DMS153 treated with DMSO at 0.1 percent for 48 hours (cell line): Measurements from ENCODE around the gene CPNE4.

Experiments
- DNase-seq: peaks from one replicate; lab custom pipeline; 2025; ENCODE audit not compliant: unreplicated experiment; lab: John Stamatoyannopoulos, UW

CPNE4 gene

DNA sequence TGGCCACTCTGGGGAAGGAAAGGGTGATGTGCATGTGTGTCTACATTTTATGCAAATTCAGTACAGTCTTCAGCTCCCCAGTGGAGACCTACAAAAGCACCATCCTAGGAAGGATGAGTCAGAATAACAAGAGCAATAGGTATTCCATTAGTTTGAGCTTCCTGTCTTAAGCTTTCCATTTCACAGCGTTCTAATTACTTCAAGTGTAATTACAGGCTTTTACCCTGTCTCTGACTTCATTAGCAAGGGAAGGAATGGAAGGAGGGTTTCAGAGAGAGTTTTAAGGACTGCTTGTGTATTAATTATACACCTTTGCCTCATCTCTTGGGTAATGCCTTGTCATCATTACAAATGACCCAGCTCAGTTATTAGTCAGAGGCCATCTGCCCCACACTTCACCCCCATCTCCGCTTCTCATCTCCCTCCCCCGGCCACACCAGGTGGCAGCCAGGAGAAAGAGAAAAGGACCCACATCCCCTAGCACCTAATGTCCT, 329.2 kb downstream of the CPNE4 start:
- no peak for DNase-seq

DNA sequence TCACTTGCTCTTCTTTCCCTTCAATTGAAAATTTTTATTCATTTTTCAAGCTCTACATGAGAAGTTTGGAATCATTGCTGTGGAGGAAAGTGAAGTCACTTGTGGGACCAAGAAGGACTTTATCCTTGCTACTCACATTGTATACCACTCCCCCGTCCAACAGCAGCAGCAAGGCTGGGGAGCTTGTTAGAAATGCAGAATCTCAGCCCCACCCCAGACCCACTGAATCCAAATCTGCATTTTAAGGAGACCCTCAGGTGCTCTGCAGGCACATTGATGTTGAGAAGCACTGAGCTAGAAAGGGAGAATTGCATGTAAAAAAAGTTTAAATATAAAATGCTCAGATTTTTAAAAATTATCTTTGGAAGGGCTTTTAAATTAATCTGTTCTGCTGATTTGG, 329.7 kb downstream of the CPNE4 start:
- DNase-seq = no peak

DNA sequence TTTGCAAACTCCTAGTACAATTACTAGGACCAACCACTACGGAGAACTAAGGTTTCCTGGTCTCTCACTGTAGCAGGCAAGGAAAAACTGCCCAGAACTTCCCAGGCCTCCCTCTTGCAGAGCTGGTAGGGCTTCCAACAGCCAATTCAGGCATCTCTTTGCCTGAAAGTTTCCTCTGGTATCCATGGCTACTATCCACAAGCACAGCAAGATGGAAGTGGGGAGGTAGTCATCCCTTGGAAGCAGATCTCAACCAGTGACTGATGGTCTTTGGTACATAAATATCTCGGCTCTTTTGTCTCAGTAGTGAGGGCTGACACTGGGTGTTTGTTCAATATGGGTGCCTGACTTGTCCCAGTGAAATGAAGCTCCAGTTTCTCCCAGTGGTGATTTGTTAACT, 330.7 kb downstream of the CPNE4 start:
- DNase-seq = no peak

DNA sequence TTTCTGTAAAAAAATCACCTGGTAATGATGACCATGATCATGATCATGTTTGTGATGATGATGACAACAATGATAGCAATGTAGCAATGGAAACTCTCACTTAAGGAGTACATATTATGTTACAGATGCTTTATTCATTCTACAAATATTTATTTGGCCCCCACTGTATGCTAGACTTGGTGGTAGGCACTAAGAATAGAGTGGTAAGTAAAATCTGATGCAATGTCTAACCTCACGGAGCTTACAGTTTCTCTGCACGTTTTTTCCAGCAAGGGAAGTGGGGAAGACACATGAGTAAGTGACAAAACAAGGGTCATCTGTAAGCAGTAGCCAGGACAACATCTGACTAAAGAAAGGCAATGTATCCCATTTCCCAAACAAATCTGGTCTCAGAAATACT, 332.7 kb downstream of the CPNE4 start:
- no peak for DNase-seq

DNA sequence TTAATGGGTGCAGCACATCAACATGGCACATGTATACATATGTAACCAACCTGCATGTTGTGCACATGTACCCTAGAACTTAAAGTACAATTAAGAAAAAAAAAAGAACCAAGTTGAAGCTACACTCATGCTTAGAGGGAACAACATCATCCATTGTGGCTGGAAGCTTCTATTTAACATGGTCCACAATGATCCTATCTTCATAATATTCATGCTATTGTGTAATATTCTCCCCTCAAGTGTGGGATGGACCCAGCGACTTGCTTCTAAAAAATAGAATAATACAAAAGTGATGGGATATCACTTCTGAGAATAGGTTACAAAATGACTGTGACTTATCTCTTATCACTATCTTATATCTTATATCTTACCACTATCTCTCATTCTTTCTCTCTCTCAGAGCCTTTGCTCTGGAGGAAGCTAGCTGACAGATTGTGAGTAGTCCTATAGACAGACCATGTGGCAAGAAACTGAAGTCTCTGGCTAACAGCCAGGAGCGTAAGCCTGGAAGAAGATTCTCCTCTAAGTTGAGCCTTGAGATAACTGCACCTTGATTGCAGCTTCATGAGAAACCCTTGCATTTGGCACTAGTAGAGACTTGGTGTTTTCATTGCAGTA, 333.6 kb downstream of the CPNE4 start:
- no peak for DNase-seq

DNA sequence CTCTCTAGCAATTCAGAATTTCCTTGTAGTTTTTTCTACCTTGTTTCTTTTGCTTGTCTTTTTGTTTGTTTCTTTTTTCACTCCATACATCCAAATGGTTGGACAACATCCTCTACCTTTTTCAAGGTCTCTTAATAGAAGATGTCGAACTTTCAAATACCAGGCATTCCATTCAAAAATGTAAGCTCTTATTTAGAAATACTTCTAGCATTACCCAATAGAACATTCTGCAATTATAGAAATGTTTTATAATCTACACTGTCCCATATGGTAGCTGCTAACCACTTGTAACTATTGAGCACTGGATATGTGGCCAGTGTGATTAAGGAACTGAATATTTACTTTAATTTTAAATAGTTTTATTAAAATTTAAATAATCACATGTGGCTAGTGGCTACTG, 335.8 kb downstream of the CPNE4 start:
- DNase-seq = no peak

DNA sequence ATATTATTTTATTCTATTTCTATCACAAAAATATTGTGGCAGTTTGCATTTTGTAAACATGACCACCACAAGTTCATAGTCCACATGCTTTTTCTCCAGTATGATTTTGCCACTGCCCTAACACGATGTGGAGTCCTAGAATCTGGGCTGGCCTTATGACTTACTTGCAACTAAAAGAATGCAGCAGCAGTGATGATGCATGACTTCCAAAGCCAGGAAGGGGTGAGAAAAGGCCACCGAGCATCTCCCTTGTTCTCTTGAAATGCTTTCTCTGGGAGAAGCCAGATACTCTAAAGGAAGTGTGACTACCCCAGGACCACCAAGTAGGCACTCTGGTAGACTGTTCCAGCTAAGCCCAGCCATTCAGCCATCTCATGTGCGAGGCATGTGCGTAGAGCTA, 340.4 kb downstream of the CPNE4 start:
- no peak for DNase-seq

DNA sequence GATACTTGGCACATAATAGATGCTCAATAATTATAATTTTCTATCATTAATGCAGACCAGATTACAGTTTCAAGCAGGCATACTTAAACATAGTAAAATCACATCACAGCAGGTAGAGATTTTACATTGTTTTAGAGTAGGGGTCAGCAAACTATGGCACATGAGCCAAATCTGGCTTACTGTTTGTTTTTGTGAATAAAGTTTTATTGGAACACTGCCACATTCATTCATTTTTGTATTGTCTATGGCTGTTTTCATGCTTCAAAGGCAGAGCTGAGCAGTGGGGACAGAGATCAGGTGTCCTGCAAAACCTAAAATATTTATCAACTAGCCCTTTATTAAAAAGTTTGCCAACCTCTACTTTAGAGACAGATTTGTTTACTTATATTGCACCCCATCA, 342.5 kb downstream of the CPNE4 start:
- DNase-seq = no peak

DNA sequence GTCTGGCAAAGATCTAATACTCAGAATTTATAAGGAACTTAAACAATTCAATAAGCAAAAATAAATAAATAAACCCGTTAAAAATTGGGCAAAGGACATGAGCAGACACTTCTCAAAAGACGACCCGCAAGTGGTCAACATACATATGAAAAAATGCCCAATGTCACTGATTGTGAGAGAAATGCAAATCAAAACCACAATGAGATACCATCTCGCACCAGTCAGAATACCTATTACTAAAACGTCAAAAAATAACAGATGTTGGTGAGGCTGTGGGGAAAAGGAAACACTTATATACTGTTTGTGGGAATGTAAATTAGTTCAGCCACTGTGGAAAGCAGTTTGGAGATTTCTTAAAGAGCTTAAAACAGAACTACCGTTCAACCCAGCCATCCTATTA, 344.0 kb downstream of the CPNE4 start:
- DNase-seq = no peak

DNA sequence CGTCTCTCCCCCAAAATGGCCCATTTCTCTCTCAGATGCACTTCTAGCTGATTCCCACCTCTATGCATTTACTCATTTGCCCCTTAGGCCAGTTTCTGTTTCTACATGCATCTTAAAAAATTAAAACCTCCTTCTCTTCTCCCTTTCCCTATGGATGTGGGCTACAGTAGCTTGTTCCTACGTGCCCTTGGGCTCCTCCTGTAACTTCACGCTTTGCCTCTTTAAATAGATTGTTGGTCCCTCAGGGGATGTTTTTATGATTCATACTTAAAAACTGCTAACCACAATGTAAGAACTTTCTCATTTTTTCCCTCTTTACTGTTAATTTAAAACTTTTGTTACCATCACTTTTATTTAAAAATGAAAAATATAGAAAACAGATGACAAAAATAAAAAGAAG, 346.4 kb downstream of the CPNE4 start:
- DNase-seq = no peak

DNA sequence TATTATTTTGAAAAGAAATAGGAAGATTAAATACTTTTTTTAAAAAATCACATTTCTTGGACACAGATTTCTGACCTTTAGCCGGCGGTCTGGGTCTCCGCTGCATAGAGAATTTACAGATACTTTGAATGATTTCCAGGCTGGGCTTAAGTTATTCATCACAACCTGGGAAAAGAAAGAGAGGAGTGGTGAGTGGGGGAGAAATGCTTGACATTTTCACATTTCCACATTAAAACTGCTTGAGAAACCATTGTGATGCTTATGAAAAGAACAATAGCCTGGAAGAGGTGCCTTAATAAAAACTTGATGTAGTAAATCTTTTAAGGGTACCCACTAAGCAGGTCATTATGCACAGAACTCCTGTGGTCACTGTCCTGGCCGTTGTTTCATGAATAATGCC, 365.2 kb downstream of the CPNE4 start:
- no peak for DNase-seq

DNA sequence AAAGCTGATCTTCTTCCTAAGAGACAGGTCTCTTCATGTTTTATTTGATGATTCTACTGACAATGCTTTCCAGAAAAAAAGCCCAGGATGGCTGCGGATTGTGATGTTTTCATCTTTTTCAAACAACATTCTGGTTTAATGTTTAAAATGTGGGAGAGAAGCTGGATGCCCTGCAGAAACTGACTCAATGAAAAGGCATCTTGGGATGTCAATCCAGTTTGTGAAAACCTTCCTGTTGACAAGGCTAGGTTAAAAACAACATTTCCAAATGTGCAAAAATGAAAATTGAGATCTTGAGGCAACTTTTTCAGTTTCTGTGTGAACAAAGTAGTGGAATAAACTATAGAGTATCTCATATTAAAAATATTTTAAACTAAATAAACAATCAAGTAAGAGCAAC, 376.0 kb downstream of the CPNE4 start:
- DNase-seq = no peak

DNA sequence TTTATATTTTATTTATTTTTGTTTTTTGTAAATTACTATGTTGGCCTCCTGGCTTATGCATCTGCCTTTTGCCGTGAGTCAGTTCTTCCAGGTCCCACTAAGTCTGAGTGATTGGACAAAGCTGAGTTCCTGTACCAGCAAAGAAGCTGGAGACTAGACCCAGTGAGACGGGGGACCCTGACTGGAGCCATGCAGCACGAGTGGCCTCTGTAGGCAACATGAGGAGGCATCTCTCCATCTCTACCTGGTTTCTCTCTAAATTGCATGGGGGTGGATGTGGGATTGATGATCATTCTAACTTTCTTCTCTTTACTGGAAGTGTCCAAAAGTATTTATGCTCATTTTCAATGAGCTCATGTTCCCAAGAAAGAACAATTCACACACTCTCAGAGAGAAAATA, 376.7 kb downstream of the CPNE4 start:
- DNase-seq = no peak

DNA sequence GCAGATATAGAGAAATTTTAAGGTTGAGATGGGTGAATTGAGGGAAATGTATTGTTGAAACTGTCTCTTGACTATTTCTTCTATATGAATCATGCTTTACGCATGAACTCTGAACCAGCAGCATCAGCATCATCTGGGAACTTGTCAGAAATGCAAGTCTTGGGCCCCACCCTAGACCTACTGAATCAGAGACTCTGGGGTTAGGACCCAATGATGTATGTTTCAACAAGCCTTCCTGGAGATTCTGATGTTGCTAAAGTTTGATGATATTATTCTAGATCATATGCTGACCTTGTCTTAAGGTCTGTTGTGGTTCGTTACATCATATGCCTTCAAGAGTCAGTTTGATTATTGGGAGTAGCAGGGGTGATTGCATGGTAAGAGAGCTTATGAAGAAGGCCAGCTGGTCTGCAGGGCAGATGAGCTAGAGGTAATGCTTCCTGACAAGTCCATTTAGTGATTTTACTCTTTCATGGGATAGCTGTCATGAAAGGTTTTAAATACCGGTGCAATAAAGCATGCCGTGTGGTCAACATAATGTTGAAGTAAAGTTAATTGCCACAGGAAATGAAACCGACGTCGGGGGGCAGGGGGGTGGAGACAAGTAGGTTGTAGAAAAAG, 379.6 kb downstream of the CPNE4 start:
- no peak for DNase-seq

DNA sequence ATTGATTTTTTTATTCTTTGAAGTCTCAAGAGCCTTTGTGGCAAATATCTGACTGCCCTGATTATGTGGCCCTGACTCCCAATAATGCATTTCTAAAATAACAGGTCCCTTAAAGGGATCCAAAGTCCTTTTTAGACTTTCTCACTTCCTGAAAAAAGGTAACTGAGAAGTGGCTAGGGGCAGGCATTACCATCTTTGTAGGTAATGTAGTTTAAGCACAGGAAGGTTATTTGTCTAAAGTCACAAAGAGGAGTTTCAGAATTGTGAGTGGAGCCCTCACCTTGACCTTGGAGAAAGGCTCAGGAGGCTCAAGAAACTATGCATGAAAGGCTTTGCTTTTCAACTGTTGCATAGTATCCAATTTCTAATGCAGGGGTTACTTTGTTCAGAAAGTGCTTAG, 389.2 kb downstream of the CPNE4 start:
- DNase-seq = no peak

DNA sequence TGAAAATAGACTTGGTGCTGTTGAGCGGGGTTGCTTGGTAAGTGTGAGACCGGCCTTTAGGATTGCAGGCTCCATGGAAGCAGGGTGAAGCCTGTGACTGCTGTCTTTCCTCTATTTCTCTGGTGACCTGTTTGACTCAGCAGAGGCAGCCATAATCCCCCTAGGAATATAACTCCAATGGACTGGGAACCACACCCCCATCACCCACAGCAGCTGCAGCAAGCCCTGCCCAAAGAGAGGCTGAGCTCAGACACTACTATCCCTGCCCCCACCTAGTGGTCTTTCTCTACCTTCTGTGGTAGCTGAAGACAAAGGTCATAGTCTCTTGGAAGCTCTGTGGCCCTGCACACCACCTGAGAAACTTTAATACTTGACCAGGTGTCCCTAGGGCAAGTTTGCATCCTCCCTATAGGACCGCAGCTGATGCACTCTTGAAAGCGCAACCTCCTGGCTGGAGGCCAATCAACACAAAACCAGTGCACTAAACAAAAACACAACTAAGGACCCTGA, 398.5 kb downstream of the CPNE4 start:
- DNase-seq = no peak

DNA sequence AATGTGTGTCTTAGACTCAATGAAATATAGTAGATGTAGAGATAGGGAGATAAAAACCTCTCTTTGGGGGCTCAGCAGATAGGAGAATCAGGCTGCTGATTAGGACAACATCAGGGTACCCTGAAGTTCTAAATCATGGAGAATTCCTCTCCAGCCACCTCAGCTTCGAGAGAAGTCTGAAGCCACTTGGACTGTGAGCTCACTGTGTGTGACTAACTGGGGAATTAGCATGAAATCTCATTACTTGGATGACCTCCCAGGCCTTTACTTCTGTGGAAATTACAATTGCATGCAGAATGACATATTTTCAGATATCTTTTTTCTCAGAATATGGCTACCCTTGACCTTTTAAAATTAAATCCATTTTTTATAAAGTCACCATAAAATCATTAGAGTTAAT, 404.0 kb downstream of the CPNE4 start:
- no peak for DNase-seq

DNA sequence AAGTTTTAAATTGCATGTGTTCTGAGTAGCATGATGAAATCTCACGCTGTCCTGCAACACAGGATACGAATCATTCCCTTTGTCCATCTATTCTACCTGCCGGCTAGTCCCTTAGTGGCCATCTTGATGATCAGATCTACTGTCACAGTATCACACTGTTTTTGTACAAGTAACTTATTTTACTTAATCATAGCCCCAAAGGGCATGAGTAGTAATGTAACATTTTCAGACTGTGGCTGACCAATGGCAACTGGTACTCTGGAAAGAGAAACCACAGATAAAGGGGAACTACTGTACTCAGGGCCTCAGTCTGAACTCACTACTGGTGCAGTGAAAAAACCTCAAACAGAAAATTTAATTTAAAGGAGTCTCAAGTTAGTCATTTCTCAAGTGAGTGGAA, 404.7 kb downstream of the CPNE4 start:
- DNase-seq = no peak

DNA sequence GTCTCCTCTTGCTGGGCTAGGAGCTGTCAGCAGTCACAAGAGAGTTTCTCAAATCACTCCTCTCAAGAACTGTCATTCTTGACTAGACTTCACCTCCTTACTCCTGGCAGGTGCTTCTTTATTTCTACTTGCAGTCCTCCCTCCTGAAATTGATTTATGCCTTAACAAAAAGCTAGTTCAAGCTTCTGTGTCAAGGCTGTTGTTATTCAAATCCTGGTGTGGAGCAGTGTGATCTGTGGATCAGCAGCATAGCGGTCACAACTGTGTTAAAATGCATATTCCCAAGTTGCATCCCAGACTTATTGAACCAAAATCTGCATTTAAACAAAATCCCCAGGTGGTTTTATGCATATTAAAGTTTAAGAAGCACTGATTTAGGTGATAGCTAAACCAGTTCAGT, 411.4 kb downstream of the CPNE4 start:
- no peak for DNase-seq

DNA sequence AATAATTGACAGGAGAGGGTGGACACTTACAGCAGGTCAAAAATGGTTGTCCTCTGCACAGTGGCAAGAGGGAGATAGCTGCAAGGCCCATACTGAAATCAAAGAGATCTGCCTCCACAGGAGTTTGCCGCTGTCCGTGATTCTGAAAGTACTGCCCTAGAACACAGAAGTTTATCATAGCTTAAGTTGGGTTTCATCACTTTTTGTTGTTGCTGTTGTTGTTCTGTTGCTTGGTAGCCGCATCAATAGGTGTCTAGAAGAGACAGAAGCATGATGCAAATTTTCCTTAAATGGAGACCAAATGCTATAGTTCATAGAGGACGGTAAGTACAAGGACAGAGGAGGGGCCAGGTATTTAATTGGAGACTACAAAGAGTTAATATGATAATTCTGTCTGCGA, 412.1 kb downstream of the CPNE4 start:
- DNase-seq = no peak

DNA sequence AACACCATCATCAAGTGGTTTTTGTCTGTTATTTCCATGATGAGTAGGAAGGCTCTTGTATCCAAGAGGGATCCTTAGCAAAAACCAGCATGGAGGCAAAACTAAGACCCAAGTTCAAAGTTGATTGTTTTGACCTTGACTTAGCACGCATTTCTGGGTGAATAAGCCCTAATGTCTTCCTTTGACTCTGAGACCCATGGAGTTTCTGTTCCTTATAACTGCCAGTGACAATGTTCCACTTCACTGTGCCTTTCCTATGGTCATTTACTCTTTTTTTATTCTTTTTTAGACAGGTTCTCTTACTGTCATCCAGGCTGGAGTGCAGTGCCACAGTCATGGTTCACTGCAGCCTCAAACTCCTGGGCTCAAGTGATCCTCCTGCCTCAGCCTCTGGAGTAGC, 413.8 kb downstream of the CPNE4 start:
- no peak for DNase-seq

DNA sequence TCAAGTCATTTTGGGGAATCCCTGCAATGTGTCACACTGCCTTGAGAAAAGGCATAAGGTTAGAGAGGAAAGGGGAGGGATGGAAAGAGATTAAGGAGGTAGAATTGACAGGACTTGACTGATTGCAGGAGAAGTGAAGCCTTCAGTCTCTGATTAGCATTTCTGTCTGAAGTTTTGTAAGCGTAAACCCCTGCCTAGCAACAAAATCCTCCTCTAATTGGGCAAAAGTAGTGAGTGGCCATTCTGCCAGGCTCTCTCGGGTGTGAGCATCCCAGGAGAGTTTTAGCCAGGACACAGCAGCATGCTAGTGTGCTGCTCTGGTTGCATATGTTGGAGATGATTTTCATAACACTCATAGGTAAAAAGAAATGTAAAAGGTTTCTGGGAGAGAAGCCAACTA, 415.0 kb downstream of the CPNE4 start:
- DNase-seq = no peak

DNA sequence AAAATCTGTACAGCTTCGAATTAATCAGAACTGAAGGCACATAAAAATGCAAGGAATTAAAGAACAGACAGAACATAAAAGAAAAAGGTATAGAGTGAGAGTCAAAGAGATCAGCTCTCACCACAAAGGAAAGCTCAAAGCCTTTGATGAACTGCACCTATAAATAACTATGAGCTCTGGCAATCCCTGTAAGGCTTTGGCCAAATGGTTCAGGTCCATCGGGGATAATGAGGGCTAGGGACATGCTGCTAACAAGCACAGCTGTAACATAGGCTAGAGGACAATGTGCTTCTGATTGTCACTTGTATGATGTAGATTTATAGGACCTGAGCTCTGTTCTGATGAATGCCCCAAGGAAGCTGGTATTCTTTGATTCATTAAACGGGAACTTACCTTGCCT, 418.1 kb downstream of the CPNE4 start:
- no peak for DNase-seq
